HEK293T (cell line): ENCODE results near the gene MAGEF1.

Experiments
- CTCF ChIA-PET: fragments of 350-600 bp; formaldehyde crosslinking; extraction: SDS; loops from one replicate; lab custom pipeline; 2021; ENCODE audit warnings: antibody characterized with exemption, inconsistent platforms; lab: Yijun Ruan, JAX
- POLR2A ChIA-PET: fragments of 350-600 bp; formaldehyde crosslinking; extraction: SDS; loops from one replicate; lab custom pipeline; 2020; ENCODE audit warnings: antibody characterized with exemption, inconsistent platforms; lab: Yijun Ruan, JAX
- DNase-seq: peaks from one replicate; pipeline ENCODE4 v3.0.0; 2012; ENCODE audit warnings: mixed read lengths; ENCODE audit errors: extremely low spot score
- ARNT ChIP-seq: fragments of 450-650 bp; IDR thresholded peaks from 2 replicates; pipeline ENCODE4 v1.6.1; 2017; ENCODE audit warnings: mild to moderate bottlenecking
- BHLHE40 ChIP-seq: fragments of 450-650 bp; IDR thresholded peaks from 2 replicates; pipeline ENCODE4 v1.6.1; 2016; ENCODE audit warnings: mild to moderate bottlenecking, moderate library complexity, borderline replicate concordance
- CTBP1 ChIP-seq: fragments of 450-650 bp; IDR thresholded peaks from 2 replicates; pipeline ENCODE4 v1.6.1; 2016; ENCODE audit warnings: borderline replicate concordance
- ELF4 ChIP-seq: fragments of 450-650 bp; IDR thresholded peaks from 2 replicates; pipeline ENCODE4 v1.6.1; 2017; ENCODE audit warnings: antibody characterized with exemption
- FOXA1 ChIP-seq: fragments of 450-650 bp; IDR thresholded peaks from 2 replicates; pipeline ENCODE4 v1.6.1; 2016; ENCODE audit warnings: mild to moderate bottlenecking
- FOXK2 ChIP-seq: fragments of 450-650 bp; IDR thresholded peaks from 2 replicates; pipeline ENCODE4 v1.6.1; 2016; ENCODE audit warnings: mild to moderate bottlenecking
- FOXM1 ChIP-seq: fragments of 450-650 bp; IDR thresholded peaks from 2 replicates; pipeline ENCODE4 v1.6.1; 2017; ENCODE audit warnings: mild to moderate bottlenecking, borderline replicate concordance
- HDGF ChIP-seq: fragments of 450-650 bp; IDR thresholded peaks from 2 replicates; pipeline ENCODE4 v1.6.1; 2017; ENCODE audit warnings: antibody characterized with exemption, borderline replicate concordance
- L3MBTL2 ChIP-seq: fragments of 450-650 bp; conservative IDR thresholded peaks from 2 replicates; pipeline ENCODE4 v1.6.1; 2016; ENCODE audit warnings: mild to moderate bottlenecking
- LEF1 ChIP-seq: fragments of 450-650 bp; IDR thresholded peaks from 2 replicates; pipeline ENCODE4 v1.6.1; 2017; ENCODE audit warnings: mild to moderate bottlenecking, borderline replicate concordance
- NFRKB ChIP-seq: fragments of 450-650 bp; IDR thresholded peaks from 2 replicates; pipeline ENCODE4 v1.6.1; 2016; ENCODE audit warnings: mild to moderate bottlenecking, moderate library complexity
- SP1 ChIP-seq: fragments of 450-650 bp; IDR thresholded peaks from 2 replicates; pipeline ENCODE4 v1.6.1; 2017
- SUZ12 ChIP-seq: fragments of 450-650 bp; IDR thresholded peaks from 2 replicates; pipeline ENCODE4 v1.6.1; 2016; ENCODE audit warnings: mild to moderate bottlenecking
- TARDBP ChIP-seq: fragments of 450-650 bp; IDR thresholded peaks from 2 replicates; pipeline ENCODE4 v1.6.1; 2016
- ZNF384 ChIP-seq: fragments of 450-650 bp; IDR thresholded peaks from 2 replicates; pipeline ENCODE4 v1.6.1; 2016
- TF ChIP-seq, protein P1 (sequence below): fragments of 450-650 bp; IDR thresholded peaks from 2 replicates; pipeline ENCODE4 v1.6.1; 2016

The MAGEF1 gene, protein sequence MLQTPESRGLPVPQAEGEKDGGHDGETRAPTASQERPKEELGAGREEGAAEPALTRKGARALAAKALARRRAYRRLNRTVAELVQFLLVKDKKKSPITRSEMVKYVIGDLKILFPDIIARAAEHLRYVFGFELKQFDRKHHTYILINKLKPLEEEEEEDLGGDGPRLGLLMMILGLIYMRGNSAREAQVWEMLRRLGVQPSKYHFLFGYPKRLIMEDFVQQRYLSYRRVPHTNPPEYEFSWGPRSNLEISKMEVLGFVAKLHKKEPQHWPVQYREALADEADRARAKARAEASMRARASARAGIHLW

DNA sequence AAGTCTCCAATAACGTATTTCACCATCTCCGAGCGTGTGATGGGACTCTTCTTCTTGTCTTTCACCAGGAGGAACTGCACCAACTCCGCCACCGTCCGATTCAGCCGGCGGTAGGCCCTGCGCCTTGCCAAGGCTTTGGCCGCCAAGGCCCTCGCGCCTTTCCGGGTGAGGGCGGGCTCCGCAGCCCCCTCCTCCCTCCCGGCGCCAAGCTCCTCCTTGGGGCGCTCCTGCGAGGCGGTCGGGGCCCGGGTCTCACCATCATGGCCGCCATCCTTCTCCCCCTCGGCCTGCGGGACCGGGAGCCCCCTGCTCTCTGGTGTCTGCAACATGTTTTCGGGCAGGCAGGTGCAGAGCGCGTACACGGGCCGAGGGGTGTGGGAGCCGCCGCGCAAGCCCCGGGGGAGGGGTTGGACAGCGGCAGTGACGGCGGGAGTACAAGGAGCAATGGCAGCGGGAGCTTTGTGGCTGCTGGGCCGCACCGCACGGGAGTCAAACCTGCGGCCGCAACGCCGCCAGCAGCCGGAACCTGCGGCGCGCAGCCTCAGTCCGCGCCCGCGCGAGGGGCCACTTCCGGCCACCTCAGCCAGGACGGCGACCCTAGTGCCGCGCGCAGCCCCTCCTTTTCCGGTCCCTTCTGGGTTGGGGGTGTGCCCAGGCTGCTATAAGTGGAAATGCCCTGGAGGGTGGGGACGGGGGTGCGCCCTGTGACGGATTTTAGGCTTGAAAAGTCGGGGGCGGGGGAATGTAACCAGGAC, at the start of gene MAGEF1:
Gene MAGEF1 (minus strand): TSS at position 572 of the 755 bp plus-strand sequence. CDS start 243 bp downstream, at position 329.
- TF ChIP-seq SUZ12 (no peak), TARDBP (no peak), LEF1 (no peak), FOXK2 (no peak), FOXA1 (no peak), FOXM1 (no peak), BHLHE40 (no peak), HDGF (no peak), CTBP1 (0 out of 2 replicates have a peak, but pooled peaks have one; percentile 48), L3MBTL2 (0 out of 2 replicates have a peak, but pooled peaks have one; percentile 15), ELF4 (peak; percentile 54; the same call in 1 of the 2 replicates)
- TF ChIP-seq, protein P1, sequence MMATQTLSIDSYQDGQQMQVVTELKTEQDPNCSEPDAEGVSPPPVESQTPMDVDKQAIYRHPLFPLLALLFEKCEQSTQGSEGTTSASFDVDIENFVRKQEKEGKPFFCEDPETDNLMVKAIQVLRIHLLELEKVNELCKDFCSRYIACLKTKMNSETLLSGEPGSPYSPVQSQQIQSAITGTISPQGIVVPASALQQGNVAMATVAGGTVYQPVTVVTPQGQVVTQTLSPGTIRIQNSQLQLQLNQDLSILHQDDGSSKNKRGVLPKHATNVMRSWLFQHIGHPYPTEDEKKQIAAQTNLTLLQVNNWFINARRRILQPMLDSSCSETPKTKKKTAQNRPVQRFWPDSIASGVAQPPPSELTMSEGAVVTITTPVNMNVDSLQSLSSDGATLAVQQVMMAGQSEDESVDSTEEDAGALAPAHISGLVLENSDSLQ, result no peak
- POLR2A ChIA-PET, result interaction anchor here (0.6 to 2.2 kb wide), 19 partner anchors 14 to 150 kb away, joined by 3 to 13 read pairs (median 4); partner anchors contain the start of gene EPHB3

DNA sequence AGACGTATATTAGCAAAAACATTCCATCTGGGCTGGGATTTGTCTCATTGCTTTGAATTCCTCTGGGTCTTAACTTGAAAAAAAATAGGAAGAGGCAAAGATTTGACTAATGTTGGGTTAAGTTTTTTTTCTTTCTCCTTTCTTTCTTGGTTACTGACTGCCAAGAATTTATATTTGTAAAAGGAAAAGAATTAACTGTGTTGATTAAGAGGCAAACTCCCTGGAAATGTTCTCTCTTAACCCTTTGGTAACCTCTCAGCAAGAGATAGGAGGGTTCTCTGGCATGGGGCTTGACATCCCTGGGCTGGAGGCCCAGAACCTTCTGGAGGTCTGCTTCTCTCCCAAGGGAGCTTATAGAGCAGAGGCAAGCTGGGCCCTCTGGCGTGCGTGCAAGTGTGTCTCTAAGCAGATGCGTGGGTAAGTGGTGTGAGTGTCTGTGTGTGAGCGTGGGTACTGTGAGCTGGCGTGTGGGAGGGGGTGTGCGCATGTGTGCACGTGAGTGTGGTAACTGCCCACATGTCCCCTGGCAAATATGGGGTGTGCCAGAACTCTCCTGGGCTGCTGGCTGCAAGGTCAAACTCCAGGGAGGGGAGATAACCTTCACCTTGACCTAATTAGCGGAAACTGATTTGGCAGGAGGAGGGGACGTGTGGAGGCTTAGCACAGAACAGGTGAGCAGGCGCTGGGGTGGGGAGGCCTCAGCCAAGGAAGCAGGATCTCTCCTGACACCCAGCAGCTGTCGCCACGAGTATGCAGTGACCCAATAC, 49.4 kb upstream of the MAGEF1 start:
- no peak for TF ChIP-seq CTBP1
- TF ChIP-seq ZNF384, result no peak
- TF ChIP-seq FOXM1, result no peak
- TF ChIP-seq NFRKB, result no peak
- no peak for TF ChIP-seq BHLHE40
- TF ChIP-seq ARNT, result no peak
- TF ChIP-seq TARDBP, result no peak
- TF ChIP-seq LEF1, result no peak
- TF ChIP-seq SUZ12, result no peak
- TF ChIP-seq SP1, result no peak
- TF ChIP-seq ELF4, result no peak
- no peak for TF ChIP-seq FOXK2
- POLR2A ChIA-PET, result no interaction called here
- CTCF ChIA-PET, result no interaction called here
- no peak for DNase-seq

More for the DNA sequence above, at the start of gene MAGEF1:
- DNase-seq, result peak; percentile 83
- CTCF ChIA-PET, result no interaction called here

DNA sequence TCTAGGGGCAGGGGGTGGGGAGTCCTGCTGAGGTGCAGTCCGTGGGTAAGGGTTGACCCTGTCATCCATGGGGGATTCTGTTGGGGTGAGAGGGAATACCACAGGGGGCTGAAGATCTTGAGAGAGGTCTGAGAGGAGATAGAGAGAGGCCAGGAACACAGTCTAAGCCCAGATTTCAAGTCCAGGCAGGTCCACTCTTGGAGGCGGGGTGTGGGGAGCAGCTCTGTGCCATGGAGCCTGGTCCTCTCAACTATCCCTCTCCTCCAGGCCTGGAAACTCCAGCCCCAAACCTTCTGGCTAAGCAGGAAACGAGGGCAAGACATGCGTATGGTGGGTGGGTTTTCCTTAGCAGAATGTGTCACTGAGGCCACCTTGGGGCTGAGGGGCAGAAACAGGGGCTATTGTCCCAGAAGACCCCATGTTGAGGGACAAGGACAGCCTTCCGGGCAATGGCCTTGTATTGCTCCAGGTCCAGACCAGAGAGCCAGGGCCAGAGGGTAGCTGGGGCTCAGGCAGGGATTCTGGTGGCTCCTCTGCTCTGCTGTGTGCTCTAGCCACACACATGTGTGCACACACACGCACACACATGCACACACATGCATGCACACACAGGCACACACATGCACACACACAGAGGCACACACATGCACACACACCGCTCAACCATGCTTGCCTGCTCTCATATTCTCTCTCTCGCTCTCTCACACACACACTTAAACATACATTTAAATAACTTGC, 48.6 kb upstream of the MAGEF1 start:
- TF ChIP-seq FOXA1 (no peak), FOXM1 (no peak), FOXK2 (no peak), ZNF384 (no peak), L3MBTL2 (no peak), HDGF (no peak), LEF1 (no peak), SUZ12 (no peak), CTBP1 (no peak), ARNT (no peak), ELF4 (no peak)
- TF ChIP-seq, protein P1, result no peak
- ChIA-PET POLR2A (no interaction called here), CTCF (no interaction called here)
- no peak for DNase-seq

DNA sequence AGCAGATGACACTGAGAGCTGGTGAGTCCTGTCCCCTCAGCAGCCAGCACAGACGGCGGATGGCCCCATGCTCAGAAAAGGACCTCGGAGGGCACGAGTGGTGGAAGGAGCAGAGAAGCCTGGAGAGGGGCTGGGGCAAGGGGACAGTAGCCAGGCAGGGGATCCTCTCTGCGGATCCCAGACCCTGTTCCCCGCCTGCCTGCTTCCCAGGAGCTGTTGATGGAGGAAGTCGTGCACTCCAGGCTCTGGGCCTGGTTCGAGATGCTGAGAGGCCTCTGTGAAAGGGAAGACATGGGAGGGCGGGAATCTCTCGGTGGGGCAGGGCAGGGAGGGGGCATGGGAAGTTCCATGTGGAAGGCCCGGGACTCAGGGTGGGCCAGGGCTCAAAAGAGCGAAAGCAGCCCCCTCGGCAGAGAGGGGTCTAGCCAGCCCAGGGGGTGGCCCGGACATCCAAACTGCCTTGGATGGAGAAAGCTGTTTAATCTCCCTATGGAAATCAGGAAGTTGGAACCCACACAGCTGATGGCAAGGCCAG, 47.9 kb upstream of the MAGEF1 start:
- no peak for DNase-seq
- ChIA-PET CTCF (no interaction called here), POLR2A (no interaction called here)
- TF ChIP-seq FOXA1 (no peak), ARNT (no peak), ELF4 (no peak), NFRKB (no peak), SP1 (no peak), FOXM1 (no peak), BHLHE40 (no peak), L3MBTL2 (no peak), SUZ12 (no peak), ZNF384 (no peak), FOXK2 (no peak), LEF1 (no peak), HDGF (no peak), TARDBP (no peak), CTBP1 (no peak)
- TF ChIP-seq, protein P1, result no peak
